GM03348 (cell line): ENCODE results near the gene DUS2.
"Not testable (repeated sequence)": the region's sequence is repeated elsewhere in the genome, so short reads cannot be mapped to it uniquely, and the experiment has no call there.

Source experiments
- DNase-seq: peaks from one replicate; pipeline ENCODE4 v3.0.0; 2012; ENCODE audit warnings: low spot score

The DUS2 gene

DNA sequence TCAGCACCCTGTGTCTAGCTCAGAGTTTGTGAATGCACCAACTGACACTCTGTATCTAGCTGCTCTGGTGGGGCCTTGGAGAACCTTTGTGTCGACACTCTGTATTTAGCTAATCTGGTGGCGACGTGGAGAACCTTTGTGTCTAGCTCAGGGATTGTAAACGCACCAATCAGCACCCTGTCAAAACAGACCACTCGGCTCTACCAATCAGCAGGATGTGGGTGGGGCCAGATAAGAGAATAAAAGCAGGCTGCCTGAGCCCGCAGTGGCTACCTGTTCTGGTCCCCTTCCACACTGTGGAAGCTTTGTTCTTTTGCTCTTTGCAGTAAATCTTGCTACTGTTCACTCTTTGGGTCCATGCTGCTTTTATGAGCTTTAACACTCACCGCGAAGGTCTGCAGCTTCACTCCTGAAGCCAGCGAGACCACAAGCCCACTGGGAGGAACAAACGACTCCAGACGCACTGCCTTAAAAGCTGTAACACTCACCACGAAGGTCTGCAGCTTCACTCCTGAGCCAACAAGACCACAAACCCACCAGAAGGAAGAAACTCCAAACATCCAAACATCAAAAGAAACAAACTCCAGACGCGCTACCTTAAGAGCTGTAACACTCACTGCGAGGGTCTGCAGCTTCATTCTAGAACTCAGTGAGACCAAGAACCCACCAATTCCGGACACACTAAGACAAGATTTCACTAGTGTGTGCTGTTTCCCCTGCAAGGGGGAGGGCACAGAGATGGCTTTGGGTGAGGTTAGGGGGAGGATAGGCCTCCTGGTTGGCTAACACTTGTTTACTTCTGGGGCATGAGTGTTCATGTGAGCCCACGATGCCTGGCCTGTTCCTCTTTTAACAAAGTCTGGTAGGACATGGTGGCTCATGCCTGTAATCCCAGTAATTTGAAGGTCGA, 24.1 kb upstream of the DUS2 start, which contains the start of gene DPEP2:
DPEP2 (minus strand) TSS at position 706 of the 910 bp plus-strand sequence. CDS start 6,272 bp downstream, outside the sequence.
- DNase-seq: not testable (repeated sequence)

DNA sequence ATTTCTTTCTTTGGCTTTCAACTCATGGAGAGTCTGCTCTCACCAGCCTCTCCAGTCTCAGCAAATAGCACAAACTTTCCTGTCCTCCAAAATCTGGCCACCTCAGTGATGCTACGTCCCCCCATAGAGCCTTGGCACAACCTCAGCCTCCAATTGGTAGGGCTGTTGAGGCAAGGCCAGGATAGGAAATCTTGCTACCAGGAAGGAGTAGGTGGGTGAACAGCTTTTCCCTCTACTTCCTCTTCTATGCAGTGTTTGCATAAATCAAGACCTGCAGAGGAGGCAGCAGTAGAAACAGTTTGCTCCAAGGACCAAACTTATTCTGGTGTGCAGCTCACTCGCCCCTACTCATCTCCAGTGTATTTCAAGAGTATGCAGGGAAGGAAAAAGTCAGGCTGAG, 23.1 kb upstream of the DUS2 start:
- DNase-seq: no peak

DNA sequence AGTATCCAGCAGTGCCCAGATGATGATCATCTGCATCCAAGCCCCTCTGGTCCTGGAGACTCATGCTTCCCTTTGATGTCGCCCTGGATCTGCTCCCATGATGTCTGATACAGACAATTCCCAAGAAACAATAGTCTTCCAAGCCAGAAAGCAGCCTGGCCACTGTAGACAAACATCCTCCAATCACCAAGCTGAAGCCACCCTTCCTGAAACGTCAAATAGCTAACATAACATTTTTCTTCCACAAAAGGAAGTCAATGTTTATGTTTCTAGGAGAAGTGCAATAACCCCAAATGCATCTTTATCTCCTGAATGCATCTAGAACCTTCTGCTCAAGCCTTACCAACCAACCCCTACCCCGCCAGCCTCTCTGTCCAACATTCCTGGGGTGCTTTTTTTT, 22.6 kb upstream of the DUS2 start:
- DNase-seq: peak; percentile 2

DNA sequence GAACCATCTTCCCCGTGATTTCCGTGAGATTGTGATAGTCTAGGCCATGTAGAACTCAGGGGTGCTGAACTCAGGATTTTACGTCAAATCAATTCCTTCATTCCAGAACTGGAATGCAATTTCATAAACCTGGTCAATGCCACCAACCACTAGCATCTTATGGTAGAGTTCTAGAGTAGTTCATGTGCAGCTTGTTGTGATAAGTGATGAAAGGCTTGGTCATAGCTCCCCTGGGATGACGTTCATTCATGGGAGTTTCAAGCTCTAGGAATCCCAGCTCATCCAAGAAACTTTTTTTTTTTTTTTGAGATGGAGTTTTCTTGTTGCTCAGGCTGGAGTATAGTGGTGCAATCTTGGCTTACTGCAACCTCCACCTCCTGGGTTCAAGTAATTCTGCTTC, 20.1 kb upstream of the DUS2 start:
- no peak for DNase-seq

DNA sequence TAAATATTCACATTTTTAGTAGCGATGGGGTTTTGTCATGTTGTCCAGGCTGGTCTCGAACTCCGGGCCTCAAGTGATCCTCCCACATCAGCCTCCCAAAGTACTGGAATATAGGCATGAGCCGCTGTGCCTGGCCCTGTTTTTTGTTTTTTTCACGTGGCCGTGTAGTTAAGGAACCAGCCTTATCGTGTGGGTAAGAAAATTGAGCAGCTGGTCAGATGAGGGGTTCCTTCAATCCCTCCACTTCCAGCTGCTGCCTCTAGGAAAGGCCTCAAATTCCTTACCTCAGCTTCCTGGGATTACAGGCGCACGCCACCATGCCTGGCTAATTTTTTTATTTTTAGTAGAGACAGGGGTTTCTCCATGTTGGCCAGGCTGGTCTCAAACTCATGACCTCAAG, 17.9 kb upstream of the DUS2 start:
- DNase-seq: no peak

DNA sequence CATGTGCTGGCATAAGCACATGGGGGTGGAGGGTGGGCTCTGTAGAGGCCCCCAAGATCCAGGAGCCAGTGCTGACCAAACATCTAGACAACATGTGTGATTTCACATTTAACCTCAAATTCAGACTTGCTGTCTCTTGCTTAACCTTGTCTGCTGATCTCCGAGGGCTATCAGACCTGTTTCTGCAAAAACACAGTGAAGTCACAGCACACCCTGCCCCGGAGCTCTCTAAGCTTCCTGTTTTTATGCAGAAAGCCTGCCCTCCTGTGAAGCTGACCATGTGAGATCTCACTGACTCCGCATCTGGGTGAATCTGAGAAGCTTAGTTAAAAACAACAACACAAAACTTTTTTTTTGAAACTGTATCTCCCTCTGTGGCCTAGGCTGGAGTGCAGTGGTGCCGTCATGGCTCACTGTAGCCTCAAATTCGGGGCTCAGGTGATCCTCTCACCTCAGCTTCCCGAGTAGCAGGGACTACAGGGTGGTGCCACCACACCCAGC, 17.2 kb upstream of the DUS2 start:
- DNase-seq: no peak

DNA sequence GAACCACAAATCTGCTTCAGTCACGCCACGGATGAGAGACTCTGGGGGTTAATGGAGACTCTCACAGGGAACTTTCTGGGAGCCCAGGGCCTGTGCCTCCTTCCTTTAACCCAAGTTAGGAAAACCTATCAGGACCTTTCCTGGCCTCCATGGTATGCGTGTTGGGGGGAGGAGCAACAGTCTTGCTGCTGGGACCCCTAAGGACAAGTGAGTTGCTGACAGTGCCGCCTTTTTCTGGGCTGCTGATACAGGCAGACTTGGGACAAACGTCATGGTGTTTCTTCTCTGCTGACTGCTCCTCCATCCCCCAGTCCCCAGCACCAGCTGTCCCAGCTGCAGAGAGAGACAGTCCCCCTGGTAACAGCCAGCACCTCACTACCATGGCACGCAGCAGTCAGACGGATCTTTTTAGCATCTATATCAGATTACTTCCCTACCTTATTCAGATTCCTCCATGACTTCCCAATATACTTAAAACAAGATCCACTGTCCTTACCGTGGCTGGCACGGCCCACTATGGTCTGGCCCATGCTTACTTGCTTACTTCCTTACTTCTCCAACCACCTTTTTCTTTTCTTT, 13.8 kb upstream of the DUS2 start:
- DNase-seq: no peak

DNA sequence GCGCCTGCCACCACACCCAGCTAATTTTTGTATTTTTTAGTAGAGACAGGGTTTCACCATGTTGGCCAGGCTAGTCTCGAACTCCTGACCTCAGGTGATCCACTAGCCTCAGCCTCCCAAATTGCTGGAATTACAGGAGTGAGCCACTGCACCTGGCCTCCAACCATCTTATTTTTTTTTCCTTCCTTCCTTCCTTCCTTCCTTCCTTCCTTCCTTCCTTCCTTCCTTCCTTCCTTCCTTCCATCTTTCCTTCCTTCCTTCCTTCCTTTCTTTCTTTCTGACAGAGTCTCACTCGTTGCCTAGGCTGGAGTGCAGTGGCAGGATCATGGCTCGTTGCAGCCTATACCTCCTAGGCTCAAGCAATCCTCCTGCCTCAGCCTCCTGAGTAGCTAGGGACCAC, 13.2 kb upstream of the DUS2 start:
- not testable (repeated sequence) for DNase-seq

DNA sequence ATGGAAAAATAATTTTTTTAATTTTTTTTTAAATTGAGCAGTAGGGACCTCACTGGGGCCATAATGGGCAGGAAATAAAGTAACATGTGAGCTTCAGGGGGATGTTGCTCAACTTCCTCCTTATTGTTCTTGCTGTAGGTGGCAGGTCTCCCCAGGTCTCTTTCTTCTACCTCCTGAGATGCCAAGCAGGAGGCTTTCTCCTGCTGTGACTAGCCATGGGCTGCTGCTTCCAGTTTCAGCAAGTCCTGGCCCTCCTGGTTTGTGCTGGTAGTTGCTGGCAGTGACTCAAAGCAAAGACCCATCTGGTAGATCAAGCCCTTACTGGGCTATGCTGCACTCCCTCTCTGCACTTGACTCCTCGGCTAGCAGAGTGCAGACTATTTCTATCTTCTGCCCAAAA, 9.6 kb upstream of the DUS2 start:
- no peak for DNase-seq

DNA sequence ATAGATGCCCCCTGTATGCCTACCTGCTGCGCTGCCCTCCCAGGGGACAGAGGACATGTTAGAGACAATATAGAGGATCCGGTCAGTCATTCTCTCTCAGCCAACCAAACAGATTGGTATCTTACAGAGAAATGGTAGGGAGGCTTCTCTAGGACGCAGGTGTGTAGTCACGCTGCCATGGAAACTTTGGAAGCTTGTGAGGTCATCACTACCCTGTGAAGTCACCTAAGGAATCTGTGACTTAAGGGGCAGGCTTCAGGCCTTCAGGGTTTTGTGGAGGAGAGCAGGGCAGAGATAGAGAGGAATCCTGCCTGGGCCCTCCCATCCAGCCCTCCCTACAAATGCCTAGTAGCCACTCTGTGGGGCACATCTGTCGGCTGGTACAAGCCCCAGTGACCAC, 7.4 kb upstream of the DUS2 start, which contains the start of gene DPEP2NB:
DPEP2NB (minus strand) TSS at position 231 of the 400 bp plus-strand sequence; CDS start at position 90, 141 bp downstream.
- no peak for DNase-seq

DNA sequence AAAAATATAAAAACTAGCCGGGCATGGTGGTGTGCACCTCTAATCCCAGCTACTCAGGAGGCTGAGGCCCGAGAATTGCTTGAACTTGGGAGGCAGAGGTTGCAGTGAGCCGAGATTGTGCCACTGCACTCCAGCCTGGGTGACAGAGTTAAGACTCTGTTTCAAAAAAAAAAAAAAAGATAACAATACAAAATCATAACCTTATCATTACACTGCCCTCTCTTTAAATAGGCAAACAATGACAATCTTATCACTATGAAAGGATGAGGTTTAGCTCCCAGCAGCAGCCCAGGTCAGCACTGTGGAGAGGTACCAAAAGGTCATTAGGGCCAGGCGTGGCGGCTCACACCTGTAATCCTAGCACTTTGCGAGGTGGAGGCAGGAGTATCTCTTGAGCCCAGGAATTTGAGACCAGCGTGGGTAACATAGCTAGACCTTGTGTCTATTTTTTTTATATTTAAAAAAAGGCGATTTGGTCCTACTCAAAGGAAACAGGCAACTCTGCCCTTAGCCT, 3.9 kb upstream of the DUS2 start:
- DNase-seq: no peak

DNA sequence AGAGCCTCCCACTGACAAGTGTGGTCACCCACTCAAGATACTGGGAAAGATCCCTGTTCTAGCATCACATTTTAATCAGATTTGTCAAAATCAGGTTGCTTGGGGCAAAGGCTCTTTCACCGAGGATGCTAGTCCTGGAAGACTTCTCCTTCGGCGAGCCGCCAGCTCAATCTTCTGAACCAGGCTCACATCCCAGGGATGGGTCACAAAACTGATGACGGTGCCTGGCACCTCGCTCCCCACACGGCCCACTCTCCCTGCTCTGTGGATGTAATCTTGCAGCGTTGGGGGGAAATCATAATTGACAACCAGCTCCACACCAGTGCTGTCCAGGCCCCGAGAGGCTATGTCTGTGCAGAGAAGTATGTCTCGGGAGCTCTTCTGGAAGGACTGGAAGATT, 1.6 kb upstream of the DUS2 start:
- no peak for DNase-seq

DNA sequence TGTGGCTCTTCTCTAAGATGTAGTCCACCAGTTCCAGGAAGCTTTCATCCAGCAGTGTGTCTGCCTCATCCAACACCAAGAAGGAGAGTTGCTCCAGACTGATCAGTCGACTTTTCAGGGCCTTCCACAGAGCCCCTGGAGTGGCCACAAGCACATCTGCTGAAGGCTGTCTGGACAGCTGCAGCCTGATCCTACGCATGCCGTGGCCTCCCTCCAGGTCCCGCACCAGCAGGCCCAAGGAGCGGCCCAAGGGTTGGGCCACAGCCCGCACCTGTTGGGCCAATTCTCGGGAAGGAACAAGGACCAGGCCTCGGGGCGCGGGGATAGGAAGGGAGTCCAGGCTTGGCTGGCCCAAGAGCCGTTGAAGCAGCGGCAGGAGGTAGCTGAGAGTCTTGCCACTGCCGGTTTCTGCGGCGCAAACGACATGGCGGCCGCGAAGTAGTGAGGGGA, 781 bp upstream of the DUS2 start:
- no peak for DNase-seq

DNA sequence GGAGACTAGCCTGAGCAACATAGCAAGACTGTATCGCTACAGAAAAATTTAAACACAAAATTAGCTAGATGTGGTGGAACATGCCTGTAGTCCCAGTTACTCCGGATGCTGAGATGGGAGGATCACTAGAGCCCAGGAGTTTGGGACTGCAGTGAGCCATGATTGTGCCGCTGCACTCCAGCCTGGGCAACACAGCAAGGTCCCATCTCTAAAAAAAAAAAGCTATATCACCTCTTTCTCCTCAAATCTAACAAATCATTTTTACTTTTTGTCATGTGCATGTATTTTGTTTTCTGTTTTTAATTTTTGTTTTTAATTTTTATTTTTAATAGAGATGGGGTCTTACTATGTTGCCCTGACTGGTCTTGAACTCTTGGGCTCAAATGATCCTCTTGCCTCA, 5.9 kb downstream of the DUS2 start:
- no peak for DNase-seq

DNA sequence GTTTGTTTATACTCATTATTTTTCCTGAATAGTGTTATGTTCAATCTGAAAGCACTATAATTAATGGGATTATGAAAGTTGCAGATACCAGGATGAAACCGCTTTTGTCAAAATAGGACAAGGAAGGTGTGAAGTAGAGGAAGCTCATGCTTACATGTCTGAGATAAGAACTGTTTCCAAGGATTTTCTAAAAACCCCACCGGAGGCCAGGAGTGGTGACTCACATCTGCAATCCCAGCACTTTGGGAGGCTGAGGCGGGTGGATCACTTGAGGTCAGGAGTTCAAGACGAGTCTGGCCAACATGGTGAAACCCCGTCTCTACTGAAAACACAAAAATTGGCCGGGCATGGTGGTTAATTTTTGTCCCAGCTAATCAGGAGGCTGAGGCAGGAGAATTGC, 7.0 kb downstream of the DUS2 start:
- DNase-seq: not testable (repeated sequence)

DNA sequence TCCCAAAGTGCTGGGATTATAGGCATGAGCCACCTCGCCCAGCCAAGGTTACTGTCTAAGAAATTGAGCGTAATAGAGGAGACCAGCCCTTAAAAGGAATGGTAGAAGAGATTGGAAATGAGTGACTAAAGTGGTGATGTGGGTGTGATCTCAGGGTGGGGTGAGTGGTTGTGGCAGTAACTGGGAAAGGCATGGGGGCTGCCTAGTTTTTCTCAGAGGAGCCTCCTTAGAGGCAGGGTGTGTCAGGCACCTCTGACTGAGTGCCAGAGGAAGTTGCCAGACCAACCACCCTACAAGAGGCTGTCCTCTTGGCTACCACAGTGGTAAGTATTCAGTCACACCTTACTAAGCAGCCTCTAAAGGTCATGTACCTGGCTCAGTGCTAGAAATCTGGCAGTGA, 8.9 kb downstream of the DUS2 start:
- DNase-seq: no peak

DNA sequence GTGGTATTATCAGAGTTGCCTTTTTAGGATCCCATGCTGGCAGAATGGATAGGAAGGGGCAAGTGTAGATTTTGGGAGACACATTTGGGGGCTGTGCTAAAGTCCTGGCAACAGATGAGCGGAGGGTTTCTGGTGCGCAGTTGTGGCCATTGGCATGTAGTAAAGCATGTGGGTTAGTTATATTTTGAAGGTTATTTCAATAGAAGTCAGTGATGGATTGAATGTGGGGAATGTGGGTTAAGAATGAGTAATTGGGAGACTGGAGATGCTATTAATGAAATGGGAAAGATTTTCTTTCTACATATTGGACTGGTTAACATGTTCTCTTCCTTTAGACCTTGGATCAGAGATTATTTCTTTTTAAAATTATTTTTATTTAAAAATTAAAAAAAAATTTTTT, 10.0 kb downstream of the DUS2 start:
- DNase-seq: no peak

DNA sequence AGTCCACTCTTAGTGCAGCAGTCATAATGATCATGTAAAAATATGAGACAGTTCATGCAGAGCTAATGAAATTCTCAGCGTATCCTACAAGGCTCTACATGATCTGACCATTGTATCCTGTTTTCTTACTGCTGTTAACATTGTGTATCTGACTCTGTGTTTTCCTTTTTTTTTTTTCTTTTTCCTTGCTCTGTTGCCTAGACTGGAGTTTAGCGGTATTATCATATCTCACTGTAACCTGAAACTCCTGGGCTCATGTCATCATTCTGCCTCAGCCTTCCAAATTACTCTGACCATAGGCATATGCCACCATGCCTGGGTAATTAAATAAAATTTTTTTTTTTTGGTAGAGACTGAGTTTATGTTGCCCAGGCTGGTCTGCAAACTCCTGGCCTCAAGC, 12.1 kb downstream of the DUS2 start:
- DNase-seq: no peak

DNA sequence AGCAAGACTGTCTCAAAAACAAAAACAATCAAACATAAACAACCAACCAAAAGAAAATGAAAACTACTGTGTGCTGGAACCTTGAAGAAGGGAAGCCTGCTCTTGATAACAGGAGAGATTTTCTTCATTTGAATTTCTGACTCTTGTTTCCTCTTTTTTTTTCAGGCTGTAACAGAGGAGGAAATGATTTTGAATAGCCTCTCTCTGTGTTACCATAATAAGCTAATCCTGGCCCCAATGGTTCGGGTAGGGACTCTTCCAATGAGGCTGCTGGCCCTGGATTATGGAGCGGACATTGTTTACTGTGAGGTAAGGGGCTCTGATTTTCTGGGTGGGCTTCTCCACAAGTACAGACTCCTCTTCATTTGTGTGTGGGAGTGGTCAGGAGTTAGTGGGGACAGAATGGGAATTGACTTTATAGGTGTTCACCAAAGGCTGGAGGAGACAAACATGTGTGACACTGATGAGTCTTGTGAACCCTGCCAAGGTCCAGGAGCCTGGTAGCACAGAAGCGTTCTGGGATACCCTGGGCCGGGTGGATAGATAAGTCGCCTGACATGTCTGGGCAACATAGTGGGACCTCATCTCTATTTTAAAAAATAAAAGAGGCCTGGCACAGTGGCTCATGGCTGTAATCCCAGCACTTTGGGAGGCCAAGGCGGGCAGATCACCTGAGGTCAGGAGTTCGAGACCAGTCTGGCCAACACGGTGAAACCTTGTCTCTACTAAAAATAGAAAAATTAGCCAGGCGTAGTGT, 14.9 kb downstream of the DUS2 start:
- DNase-seq: no peak

DNA sequence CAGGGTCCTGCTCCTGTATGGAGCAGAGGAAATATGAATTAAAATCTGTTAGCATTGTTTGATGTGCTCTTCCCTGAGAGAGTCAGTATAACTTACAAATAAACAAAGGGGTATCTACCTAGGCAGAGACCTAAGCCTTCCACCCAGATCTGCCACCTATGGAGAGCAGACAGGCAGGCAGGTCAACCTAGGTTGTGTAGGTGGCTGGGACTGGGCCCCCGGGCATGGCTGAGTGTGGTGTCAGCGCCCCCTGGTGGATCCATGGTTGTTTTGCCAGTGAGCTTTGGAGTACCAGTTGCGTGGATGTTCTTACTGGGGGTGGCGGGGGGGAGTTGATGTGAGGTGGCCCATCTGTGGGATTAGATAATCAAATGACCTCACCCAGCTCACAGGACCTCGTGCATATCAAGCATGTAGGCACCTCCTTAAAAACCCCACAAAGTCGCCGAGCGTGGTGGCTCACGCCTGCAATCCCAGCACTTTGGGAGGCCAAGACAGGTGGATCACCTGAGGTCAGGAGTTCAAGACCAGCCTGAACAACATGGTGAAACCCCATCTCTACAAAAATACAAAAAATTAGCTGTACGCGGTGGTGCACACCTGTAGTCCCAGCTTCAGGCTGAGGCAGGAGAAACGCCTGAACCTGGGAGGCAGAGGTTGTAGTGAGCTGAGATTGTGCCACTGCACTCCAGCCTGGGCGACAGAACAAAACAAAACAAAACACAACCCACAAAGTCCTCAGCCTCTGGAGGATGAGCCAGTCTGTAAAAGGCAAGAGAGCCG, 17.6 kb downstream of the DUS2 start:
- DNase-seq: peak; percentile 81

DNA sequence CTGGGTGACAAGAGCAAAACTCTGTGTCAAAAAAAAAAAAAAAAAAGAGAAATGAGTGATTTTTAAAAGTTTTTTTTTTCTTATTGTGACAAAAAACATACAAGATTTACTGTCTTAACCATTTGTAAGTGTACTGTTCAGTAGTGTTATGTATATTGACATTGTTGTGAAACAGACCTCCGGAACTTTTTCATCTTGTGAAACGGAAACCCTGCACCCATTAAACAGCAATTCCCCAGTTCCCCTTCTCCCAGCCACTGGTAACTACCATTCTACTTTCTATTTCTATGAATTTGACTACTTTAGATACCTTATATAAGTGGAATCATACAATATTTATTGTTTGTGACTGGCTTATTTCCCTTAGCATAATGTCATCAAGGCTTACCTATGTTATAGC, 18.7 kb downstream of the DUS2 start:
- no peak for DNase-seq
